HG03095 (cell line): ENCODE data around the gene COL19A1.

Experiments used
- ATAC-seq: cut with Tn5 transposase; IDR thresholded peaks from one replicate; pipeline ENCODE4 v1.9.1; 2021; ENCODE audit warnings: moderate library complexity; ENCODE audit not compliant: unreplicated experiment

The COL19A1 gene

GRCh38 chr6:70051197-70052124 is 185.1 kb downstream of the COL19A1 start:
- no peak for ATAC-seq

- ATAC-seq: no peak
Observed at GRCh38 chr6:70059039-70059719, 192.8 kb downstream of the COL19A1 start.

- no peak for ATAC-seq
Observed at GRCh38 chr6:70060680-70061079, 194.3 kb downstream of the COL19A1 start.

DNA sequence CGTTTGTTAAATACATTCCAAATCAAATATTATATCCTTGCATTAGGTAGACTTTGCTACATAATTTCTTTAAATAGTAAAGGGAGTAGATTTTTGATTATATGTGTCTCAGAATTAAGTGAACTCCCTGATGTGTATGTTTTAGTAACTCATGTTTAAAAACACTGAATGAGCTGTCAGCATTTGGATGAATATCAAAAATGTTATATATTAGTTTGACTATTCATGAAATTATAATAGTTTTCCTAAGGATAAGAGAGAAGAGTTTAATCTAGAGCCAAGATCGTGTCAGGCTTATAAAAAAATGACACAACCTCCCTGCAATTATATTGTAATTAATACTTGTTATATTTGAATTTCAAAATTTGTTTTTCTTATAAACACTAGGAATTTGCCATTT is 195.2 kb downstream of the COL19A1 start:
- ATAC-seq: no peak

DNA sequence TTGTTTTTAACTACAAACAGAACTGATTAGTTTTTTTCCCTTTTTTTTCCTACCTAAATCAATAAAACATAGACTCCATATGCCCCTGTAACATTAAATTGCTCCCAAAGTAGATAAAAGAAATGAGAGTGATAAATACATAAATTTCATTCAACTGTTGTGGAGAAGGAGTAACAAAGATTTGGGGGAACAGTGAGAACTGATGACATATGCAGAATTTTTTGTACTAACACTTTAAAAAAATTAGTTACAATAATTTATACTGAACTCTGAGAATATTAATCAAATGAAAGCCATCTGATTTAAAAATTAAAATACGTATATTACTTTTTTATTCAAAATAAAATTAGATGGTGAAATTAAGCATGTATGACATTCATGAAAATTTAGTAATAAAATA is 195.7 kb downstream of the COL19A1 start:
- no peak for ATAC-seq

GRCh38 chr6:70072540-70073179 is 206.3 kb downstream of the COL19A1 start:
- ATAC-seq: no peak

DNA sequence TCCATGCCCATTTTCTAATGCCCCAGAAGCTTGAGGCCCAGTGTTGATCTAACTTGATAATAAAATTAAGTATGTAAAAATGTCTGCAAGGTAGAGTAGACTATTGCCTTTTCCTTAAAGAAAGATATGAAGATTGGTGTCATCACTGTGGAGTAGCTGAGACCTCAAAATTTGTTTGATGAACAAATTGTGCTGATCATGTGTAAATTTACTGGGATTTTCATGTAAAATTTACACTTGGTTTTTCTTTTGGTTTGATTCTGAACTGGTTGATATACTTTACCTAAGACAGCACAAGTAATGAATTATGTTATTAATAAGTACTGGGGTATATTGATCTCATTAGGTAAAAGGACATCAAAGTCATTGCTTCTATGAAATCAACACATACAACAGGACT is 207.3 kb downstream of the COL19A1 start:
- no peak for ATAC-seq

DNA sequence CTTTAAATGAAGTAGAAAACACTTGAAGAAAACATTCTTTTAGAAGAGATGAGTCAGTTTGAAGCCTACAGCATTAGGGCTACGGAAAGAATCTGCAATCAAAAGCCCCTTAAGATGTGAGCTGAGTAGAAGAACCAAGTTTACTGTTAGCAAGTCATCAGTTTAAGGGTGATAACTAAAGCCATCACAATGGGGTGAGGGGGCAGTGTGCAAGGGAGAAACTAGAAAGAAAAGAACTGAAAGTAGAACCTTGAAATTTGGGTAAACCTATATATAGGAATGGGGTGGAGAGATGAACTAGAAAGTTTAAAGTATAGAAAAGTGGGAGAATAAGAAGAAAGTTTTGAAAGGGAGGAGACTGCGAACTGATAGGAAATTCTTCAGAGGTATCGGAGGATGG is 212.9 kb downstream of the COL19A1 start:
- no peak for ATAC-seq

DNA sequence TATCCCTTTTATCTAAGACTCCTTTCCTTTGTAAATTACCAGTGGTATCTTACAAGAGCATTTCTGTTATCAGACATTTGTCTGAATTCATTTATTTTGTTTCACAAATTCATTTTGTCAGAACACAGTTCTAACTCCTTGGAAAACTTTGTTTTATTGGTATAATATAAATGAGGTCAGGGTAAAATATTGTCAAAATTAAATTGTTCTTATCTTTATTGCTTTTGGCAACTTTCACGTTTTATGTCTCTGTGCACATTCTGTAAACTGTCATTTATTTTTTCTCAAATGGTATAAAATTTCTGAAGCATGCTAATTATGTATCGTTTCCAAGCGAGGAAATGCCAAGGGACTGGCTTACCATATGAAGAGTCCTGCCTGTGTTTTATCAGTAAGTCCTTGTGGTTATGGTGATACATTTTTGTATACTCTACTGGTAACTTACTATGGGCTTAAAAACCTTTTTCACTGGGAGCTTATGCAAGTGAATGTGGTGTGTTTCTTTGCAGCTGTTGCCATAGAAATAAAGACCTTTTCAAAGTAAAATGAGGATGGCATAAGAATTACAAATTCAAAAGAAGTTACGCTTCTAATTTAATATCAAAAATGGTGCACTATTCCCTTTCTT is 214.2 kb downstream of the COL19A1 start:
- no peak for ATAC-seq

DNA sequence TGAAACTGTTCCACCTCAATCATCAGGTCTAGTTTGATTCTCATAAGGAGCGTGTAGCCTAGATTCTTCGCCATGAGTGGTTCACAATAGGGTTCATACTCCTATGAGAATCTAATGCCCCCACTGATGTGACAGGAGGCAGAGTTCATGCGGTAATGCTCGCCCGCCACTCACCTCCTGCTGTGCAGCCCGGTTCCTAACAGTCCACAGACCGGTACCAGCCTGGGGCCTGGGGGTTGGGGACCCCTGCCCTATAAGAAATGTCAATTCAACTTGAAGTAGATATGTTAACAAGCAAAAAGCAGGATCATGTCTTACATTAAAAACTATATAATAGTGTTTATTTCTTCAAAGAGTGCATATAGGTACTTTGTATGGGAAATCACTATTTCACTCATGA is 216.5 kb downstream of the COL19A1 start:
- ATAC-seq: no peak

DNA sequence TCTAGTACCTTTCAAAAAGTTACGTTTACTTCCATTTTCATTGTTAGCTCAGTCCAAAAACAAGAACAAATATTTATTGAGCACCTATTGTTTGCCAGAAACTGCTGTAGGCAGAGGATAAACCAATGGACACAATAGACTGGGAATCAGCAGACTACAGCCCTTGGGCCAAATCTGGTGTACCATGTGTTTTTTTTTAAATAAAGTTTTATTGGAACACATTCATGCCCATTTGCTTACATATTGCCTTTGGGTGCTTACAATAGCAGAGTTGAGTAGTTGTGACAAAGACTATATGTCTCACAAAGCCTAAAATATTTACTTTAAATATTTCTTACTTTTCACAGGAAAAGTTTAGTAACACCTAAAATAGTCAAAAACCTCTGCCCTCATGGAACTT is 220.4 kb downstream of the COL19A1 start:
- ATAC-seq: no peak

DNA sequence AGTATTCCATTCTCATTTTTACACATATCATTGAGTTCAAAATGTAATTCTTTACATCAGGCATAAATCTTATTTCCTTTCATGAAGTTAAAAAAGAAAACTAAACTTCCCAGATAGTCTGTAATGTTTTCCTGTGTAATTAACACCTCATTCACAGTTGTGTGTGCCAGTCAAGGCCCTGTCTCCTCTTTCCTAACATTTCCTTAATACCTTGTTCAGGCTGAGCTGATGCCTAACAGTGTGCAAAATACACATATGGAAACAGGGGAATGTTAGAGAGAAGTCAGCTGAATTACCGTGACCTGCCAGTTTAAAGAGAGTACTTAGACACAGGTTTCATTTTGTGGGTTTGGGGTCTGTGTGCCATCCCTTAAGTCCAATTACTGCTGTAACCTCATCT is 227.8 kb downstream of the COL19A1 start:
- no peak for ATAC-seq

DNA sequence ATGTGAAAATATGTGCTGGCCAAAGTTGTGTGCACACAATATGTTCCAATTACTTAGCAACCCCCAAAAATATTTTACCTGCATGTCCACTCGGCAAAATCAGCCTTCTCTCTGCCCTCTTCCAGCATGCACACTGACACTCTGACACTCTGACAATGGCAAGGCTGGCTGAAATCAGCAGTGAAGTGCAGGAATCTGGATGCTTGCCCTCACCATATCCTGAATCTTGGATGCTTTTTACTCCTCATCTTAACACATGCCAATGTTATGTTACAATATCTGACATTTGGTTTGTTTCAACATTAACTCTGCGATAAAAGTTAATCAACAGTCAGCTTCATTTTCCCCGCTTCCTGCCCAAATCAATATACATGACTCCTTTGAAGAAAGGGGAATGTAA is 233.4 kb downstream of the COL19A1 start:
- ATAC-seq: no peak

DNA sequence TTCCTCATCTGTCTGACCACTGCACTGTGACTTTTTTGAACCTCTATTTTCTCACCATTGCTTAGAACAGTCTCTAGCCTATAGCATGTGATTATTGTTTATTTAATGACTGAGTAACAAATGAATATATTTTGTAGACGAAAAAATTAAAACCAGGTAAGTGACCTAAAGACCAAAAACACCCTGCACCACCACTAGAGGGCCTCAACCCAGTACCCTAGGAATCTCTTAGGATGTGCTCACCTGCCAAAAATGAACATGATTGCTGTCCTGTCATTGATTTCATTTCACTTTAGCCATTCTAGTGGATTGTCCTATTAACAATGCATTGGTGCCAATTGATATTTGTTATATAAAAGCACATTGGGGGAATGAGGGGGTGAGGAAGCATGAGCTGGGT is 237.4 kb downstream of the COL19A1 start:
- ATAC-seq: no peak

DNA sequence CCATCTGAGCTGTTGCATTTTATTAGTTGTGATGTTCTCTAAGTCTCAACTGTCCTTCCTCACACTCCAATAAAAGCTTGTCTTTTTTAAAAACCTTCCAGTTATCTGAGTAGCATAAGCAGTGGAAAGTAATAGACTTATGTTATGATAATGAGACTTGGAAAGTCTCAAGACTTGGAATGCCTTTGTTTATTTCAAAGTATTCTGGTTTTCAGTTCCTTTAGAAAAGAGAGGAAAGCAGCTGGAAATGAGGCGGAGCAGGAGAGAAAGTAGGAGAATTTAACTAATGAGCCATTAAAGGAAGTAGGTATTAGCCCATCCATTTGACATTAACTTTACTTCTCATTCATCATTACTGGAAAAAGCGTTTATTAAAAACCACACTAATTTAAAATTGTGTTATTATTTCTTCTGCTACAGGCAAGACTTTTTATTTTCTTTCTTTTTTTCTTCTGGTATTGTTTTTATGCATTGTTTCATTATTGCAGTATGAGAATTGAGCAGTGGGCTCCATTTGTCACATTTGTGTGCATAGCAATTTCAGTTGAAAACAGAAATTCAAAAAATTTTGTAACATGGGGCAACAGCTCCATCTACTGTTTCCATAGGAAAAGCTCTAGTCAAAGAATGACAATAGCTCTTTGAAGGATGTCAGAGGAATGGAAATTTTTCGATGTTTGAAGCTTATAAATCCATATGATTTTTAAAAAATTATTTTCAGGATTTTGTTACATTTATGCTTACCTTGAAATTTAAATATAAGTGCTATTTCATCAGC is 241.7 kb downstream of the COL19A1 start:
- no peak for ATAC-seq

GRCh38 chr6:70110126-70111022 is 244.0 kb downstream of the COL19A1 start:
- ATAC-seq: peak; percentile 62

- no peak for ATAC-seq
Observed at GRCh38 chr6:70111737-70112136, 245.4 kb downstream of the COL19A1 start.

- ATAC-seq: no peak
Observed at GRCh38 chr6:70112716-70113115, 246.4 kb downstream of the COL19A1 start.

DNA sequence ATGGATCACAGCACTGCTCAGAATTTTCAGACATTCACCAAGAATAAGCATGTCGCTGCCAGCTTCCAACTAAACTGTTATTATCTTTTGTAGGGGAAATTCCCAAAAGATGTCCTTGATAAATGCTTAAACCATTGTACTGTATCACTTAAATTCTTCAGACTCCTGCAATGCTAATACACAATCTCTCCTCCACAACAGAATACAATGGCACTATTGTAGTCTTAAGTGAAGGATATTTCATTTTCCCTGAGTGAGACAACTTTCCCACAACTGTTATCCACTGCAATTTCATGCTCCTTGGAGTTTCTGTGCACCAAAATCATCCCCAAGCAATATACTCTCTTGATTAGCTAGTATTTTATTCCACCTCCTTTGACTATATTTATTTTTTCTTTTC is 246.8 kb downstream of the COL19A1 start:
- ATAC-seq: no peak

GRCh38 chr6:70118670-70119069 is 252.3 kb downstream of the COL19A1 start:
- ATAC-seq: no peak
